SK-N-SH (cell line): ENCODE results near the gene TRIOBP. TPM values are rescaled to one million over a fixed set of nuclear protein-coding genes. Genes with fewer than 3 reads are reported as not detected.

Source experiments
- CTCF ChIA-PET: fragments of 300-600, 350-600 bp; formaldehyde crosslinking; extraction: SDS; loops from one replicate; lab custom pipeline; 2021; lab: Yijun Ruan, JAX
- POLR2A ChIA-PET: fragments of 350-600 bp; sonication (Branson Sonifier 250); formaldehyde crosslinking; extraction: SDS; loops from one replicate; lab custom pipeline; 2020; ENCODE audit warnings: antibody characterized with exemption, inconsistent platforms; lab: Yijun Ruan, JAX
- DNase-seq: peaks from one replicate; pipeline ENCODE4 v3.0.0; 2012
- H2AFZ ChIP-seq: fragments of 200-600 bp; sonication (generic); 2 replicates; pipeline ENCODE4 v1.8.1; 2016; ENCODE audit warnings: antibody characterized with exemption, mild to moderate bottlenecking, low read depth
- H3F3A ChIP-seq: fragments of 200-600 bp; sonication (generic); replicated peaks from 2 replicates; pipeline ENCODE3; 2016; ENCODE audit warnings: antibody characterized with exemption, mild to moderate bottlenecking; ENCODE audit not compliant: insufficient read depth
- H3K27ac ChIP-seq, 2 experiments: fragments of 200-500 bp in 1 of 2; fragments of 200-600 bp in 1 of 2; sonication (Bioruptor generic) in 1 of 2; sonication (generic), shearing (Covaris generic) in 1 of 2; 2 replicates each; pipeline versions ENCODE4 v1.5.1 to v1.6.1; 2014 to 2016; ENCODE audit warnings: low read depth in 2 of 2, inconsistent platforms in 1 of 2, low read length in 1 of 2, mild to moderate bottlenecking in 1 of 2, mixed read lengths in 1 of 2
- H3K27me3 ChIP-seq: fragments of 200-600 bp; sonication (generic), shearing (Covaris generic); 2 replicates; pipeline ENCODE4 v1.6.1; 2016; ENCODE audit warnings: mixed run types; ENCODE audit not compliant: insufficient read depth
- H3K36me3 ChIP-seq, 2 experiments: fragments of 200-500 bp in 1 of 2; fragments of 200-600 bp in 1 of 2; sonication (Bioruptor generic) in 1 of 2; sonication (generic) in 1 of 2; replicated peaks in 1 of 2; 2 replicates each; pipeline versions ENCODE3 to v1.5.1; 2014 to 2016; ENCODE audit warnings: low read length in 1 of 2, mild to moderate bottlenecking in 1 of 2; ENCODE audit not compliant: insufficient read depth in 2 of 2, control insufficient read depth in 1 of 2
- H3K4me1 ChIP-seq, 2 experiments: fragments of 200-500 bp in 1 of 2; fragments of 200-600 bp in 1 of 2; sonication (Bioruptor generic) in 1 of 2; sonication (generic), shearing (Covaris generic) in 1 of 2; 2 replicates each; pipeline versions ENCODE4 v1.5.1 to v1.6.1; 2014 to 2016; ENCODE audit warnings: low read depth in 1 of 2, low read length in 1 of 2, mixed run types in 1 of 2; ENCODE audit not compliant: insufficient read depth in 2 of 2, control insufficient read depth in 1 of 2
- H3K4me2 ChIP-seq: fragments of 200-600 bp; sonication (generic), shearing (Covaris generic); 2 replicates; pipeline ENCODE4 v1.6.1; 2017; ENCODE audit warnings: mixed run types
- H3K4me3 ChIP-seq, 2 experiments: fragments of 200-500 bp in 1 of 2; fragments of 200-600 bp in 1 of 2; sonication (Bioruptor generic) in 1 of 2; sonication (generic), shearing (Covaris generic) in 1 of 2; 2 replicates each; pipeline versions ENCODE4 v1.5.1 to v1.8.1; 2014 to 2016; ENCODE audit warnings: low read depth in 2 of 2, inconsistent platforms in 1 of 2, low read length in 1 of 2, mild to moderate bottlenecking in 1 of 2, mixed read lengths in 1 of 2, moderate library complexity in 1 of 2
- H3K79me2 ChIP-seq: fragments of 200-600 bp; sonication (generic); 2 replicates; pipeline ENCODE4 v1.8.1; 2017; ENCODE audit warnings: mild to moderate bottlenecking; ENCODE audit not compliant: insufficient read depth
- H3K9ac ChIP-seq: fragments of 200-600 bp; sonication (generic); 2 replicates; pipeline ENCODE4 v1.6.1; 2017; ENCODE audit warnings: mixed run types
- H3K9me2 ChIP-seq: fragments of 200-600 bp; sonication (generic); 2 replicates; pipeline ENCODE4 v1.6.1; 2017; ENCODE audit warnings: mixed run types
- H3K9me3 ChIP-seq: fragments of 200-600 bp; sonication (generic); 2 replicates; pipeline ENCODE4 v1.6.1; 2017; ENCODE audit warnings: mixed run types, mild to moderate bottlenecking, moderate library complexity
- H4K20me1 ChIP-seq: fragments of 200-600 bp; sonication (generic); 2 replicates; pipeline ENCODE4 v1.6.1; 2017; ENCODE audit warnings: mild to moderate bottlenecking, mixed run types; ENCODE audit not compliant: insufficient read depth
- CHD2 ChIP-seq: fragments of 150-350 bp; IDR thresholded peaks from 2 replicates; pipeline ENCODE4 v1.6.1; 2018; ENCODE audit warnings: low read length; ENCODE audit not compliant: partially characterized antibody
- ELF1 ChIP-seq: IDR thresholded peaks from 2 replicates; pipeline ENCODE4 v1.4.0; 2012
- EP300 ChIP-seq, 2 experiments: IDR thresholded peaks; 2 replicates each; pipeline versions ENCODE4 v1.4.0 to v1.6.1; 2012; ENCODE audit warnings: borderline replicate concordance in 1 of 2, low read depth in 1 of 2, low read length in 1 of 2
- EZH2phosphoT487 ChIP-seq: fragments of 200-600 bp; sonication (generic); IDR thresholded peaks from 2 replicates; pipeline ENCODE4 v1.6.1; 2017; ENCODE audit warnings: low read depth, mixed run types, mild to moderate bottlenecking, antibody characterized with exemption, moderate library complexity, borderline replicate concordance
- FOSL2 ChIP-seq: IDR thresholded peaks from 2 replicates; pipeline ENCODE4 v1.4.0; 2012; ENCODE audit warnings: low read depth, mild to moderate bottlenecking, moderate library complexity, borderline replicate concordance
- FOXM1 ChIP-seq: IDR thresholded peaks from 2 replicates; pipeline ENCODE4 v1.4.0; 2012; ENCODE audit warnings: low read depth, mild to moderate bottlenecking
- GABPA ChIP-seq: IDR thresholded peaks from 2 replicates; pipeline ENCODE4 v1.4.0; 2012; ENCODE audit warnings: low read depth, mild to moderate bottlenecking
- IRF3 ChIP-seq: fragments of 150-350 bp; IDR thresholded peaks from 2 replicates; pipeline ENCODE4 v1.6.1; 2016; ENCODE audit warnings: mild to moderate bottlenecking, low read depth, low read length
- MAX ChIP-seq: IDR thresholded peaks from 2 replicates; pipeline ENCODE4 v1.4.0; 2012; ENCODE audit warnings: low read depth
- MEF2A ChIP-seq: IDR thresholded peaks from 2 replicates; pipeline ENCODE4 v1.4.0; 2012; ENCODE audit warnings: low read depth, borderline replicate concordance
- MXI1 ChIP-seq: IDR thresholded peaks from 2 replicates; pipeline ENCODE4 v1.6.1; 2012; ENCODE audit warnings: mild to moderate bottlenecking, low read depth, low read length, improper control_type of control experiment
- NRF1 ChIP-seq: IDR thresholded peaks from 2 replicates; pipeline ENCODE4 v1.6.1; 2012; ENCODE audit warnings: low read depth, mild to moderate bottlenecking, low read length
- PBX3 ChIP-seq: IDR thresholded peaks from 2 replicates; pipeline ENCODE4; 2012
- RAD21 ChIP-seq: IDR thresholded peaks from 2 replicates; pipeline ENCODE4 v1.6.1; 2012; ENCODE audit warnings: mild to moderate bottlenecking, low read length
- RCOR1 ChIP-seq: fragments of 150-350 bp; IDR thresholded peaks from 2 replicates; pipeline ENCODE4 v1.6.1; 2017; ENCODE audit warnings: antibody characterized with exemption, low read length
- RXRA ChIP-seq: IDR thresholded peaks from 2 replicates; pipeline ENCODE4 v1.4.0; 2012; ENCODE audit warnings: low read depth, mild to moderate bottlenecking, borderline replicate concordance
- TEAD4 ChIP-seq: IDR thresholded peaks from 2 replicates; pipeline ENCODE4 v1.4.0; 2012; ENCODE audit warnings: mild to moderate bottlenecking, borderline replicate concordance; ENCODE audit not compliant: insufficient read depth
- USF2 ChIP-seq: fragments of 150-350 bp; IDR thresholded peaks from 2 replicates; pipeline ENCODE4 v1.6.1; 2017; ENCODE audit warnings: antibody characterized with exemption, low read length, low read depth, borderline replicate concordance
- WGBS: methylation state at CpG from one replicate; pipeline ENCODE4 v1.1.6; 2017; ENCODE audit warnings: low lambda C conversion rate; 5-methylcytosine and 5-hydroxymethylcytosine counted together
- polyA plus RNA-seq, 3 experiments: library from polyadenylated mRNA; depleted of rRNA; stranded (reverse); fragments of >200 nt; gene quantifications; 2 replicates each; pipeline ENCODE4 v1.2.3, GENCODE V29; 2012

The TRIOBP gene
- polyA plus RNA-seq, 1 of the 3 experiments (the other 2 are of a cell fraction), result 43.6 TPM

GRCh38 chr22:37669586-37669985, 27.3 kb upstream of the TRIOBP start:
- no peak for TF ChIP-seq MAX
- TF ChIP-seq CHD2, result no peak
- no peak for TF ChIP-seq MXI1
- no peak for TF ChIP-seq FOXM1
- TF ChIP-seq RAD21, result no peak
- no peak for TF ChIP-seq TEAD4
- no peak for TF ChIP-seq USF2
- TF ChIP-seq EZH2phosphoT487, result no peak
- TF ChIP-seq IRF3, result no peak
- no peak for TF ChIP-seq MEF2A
- no peak for TF ChIP-seq FOSL2
- no peak for TF ChIP-seq GABPA
- no peak for TF ChIP-seq RCOR1
- TF ChIP-seq RXRA, result no peak
- no peak for TF ChIP-seq ELF1
- TF ChIP-seq PBX3, result no peak
- TF ChIP-seq NRF1, result no peak
- no peak for TF ChIP-seq EP300 (IDR thresholded peaks at IDR 0.05; ENCODE audit: borderline replicate concordance in 1 of 2, low read depth in 1 of 2, low read length in 1 of 2)
- Histone ChIP-seq H3K4me2 (no peak overlapping the region), H3K4me3 (no peak overlapping the region), H3K9me3 (no peaks in the 10 kb centered on the region), H4K20me1 (no peaks in the 10 kb centered on the region), H3K36me3 (peaks cover 0 to 2% of the 10 kb centered on the region in 2 experiments), H3K79me2 (peaks cover 33% of the 10 kb centered on the region; the same call in 1 of the 2 replicates), H3K9me2 (no peaks in the 10 kb centered on the region), H3K27me3 (no peaks in the 10 kb centered on the region), H3F3A (peaks cover 10% of the 10 kb centered on the region), H2AFZ (no peak overlapping the region), H3K4me1 (peaks cover 0 to 5% of the 10 kb centered on the region in 2 experiments; a peak in 2 of 4 replicates), H3K27ac (no peak overlapping the region), H3K9ac (no peak overlapping the region)
- 80% methylated on average over 6 of the region's 6 CpGs for WGBS
- ChIA-PET POLR2A (interaction anchor here (0.6 kb wide), 1 partner anchor 27 kb away, joined by 5 read pairs; no protein-coding TSS in a partner anchor), CTCF (interaction anchor here (1.0 to 44.3 kb wide), 5 partner anchors 8 to 65 kb away, joined by 3 to 898 read pairs (median 16); partner anchors contain the start of gene SH3BP1)
- DNase-seq, result no peak
